Measurements from ENCODE around the gene ARAP1. TPM values are rescaled to one million over a fixed set of nuclear protein-coding genes. Genes with fewer than 3 reads are reported as not detected.

The ARAP1 gene
- total and polyA plus RNA-seq, 2 donors (not counting 3 experiments of a cell fraction or from before 2014, with no cell fraction given): 36.8 to 66.2 TPM

GRCh38 chr11:72710278-72710677 is 41.9 kb downstream of the ARAP1 start:
- intact Hi-C loops (cut with micrococcal nuclease) (no loop called here), dilution Hi-C loops (cut with MboI; ENCODE audit: extremely low pct_ligation_motif_present, low sequenced_read_pairs) (no loop called here)
- Histone ChIP-seq H2AFZ (ENCODE audit: low read depth, low read length) (no peak overlapping the region), H3K4me2 (ENCODE audit: insufficient read depth, low read length) (no peak overlapping the region), H3K4me1 (ENCODE audit: control insufficient read depth, extremely low read depth, insufficient read depth, low read length) (no peaks in the 10 kb centered on the region), H3K9me1 (replicated peaks; ENCODE audit: control insufficient read depth, extremely low read depth, insufficient read depth, low read length) (no peaks in the 10 kb centered on the region), H3K79me2 (ENCODE audit: control insufficient read depth, insufficient read depth, low read length) (no peaks in the 10 kb centered on the region), H4K20me1 (replicated peaks; ENCODE audit: control insufficient read depth, extremely low read depth, insufficient read depth, low read length) (no peaks in the 10 kb centered on the region), H3K9me3 (replicated peaks; ENCODE audit: control insufficient read depth, insufficient read depth, low read length) (no peaks in the 10 kb centered on the region), H3K27ac (ENCODE audit: insufficient read depth, low read depth, low read length) (no peak overlapping the region), H3K27me3 (ENCODE audit: control insufficient read depth in 2 of 2, insufficient read depth in 2 of 2, low read length in 2 of 2) (no peaks in the 10 kb centered on the region), H3K9ac (replicated peaks; ENCODE audit: extremely low read depth, insufficient read depth, low read length) (no peak overlapping the region), H3K4me3 (replicated peaks in 1 of 3; ENCODE audit: insufficient read depth in 1 of 3, low read depth in 1 of 3, low read length in 3 of 3) (no peak overlapping the region), H3K36me3 (ENCODE audit: control insufficient read depth in 2 of 2, extremely low read depth in 1 of 2, insufficient read depth in 2 of 2, low read length in 2 of 2) (peaks cover 0 to 45% of the 10 kb centered on the region in 2 experiments)
- BruUV-seq (replicated peaks): no TSS peak
- ChIA-PET CTCF (interaction anchor here (0.9 kb wide), 1 partner anchor 15 kb away, joined by 3 read pairs; no protein-coding TSS in a partner anchor), POLR2A (no interaction called here)
- FAIRE-seq (no peak), DNase-seq (ENCODE audit: low read depth, low spot score) (no peak)
- TF ChIP-seq EZH2 (IDR thresholded peaks at IDR 0.05; ENCODE audit: borderline replicate concordance, low read depth, low read length, severe bottlenecking) (no peak), FOS (IDR thresholded peaks at IDR 0.05; ENCODE audit: borderline replicate concordance, insufficient read depth, low read length) (no peak), POLR2A (IDR thresholded peaks at IDR 0.05; ENCODE audit: low read depth, low read length) (no peak), MYC (IDR thresholded peaks at IDR 0.05; ENCODE audit: low read depth, low read length) (no peak), MAX (IDR thresholded peaks at IDR 0.05; ENCODE audit: insufficient read depth, insufficient read length) (no peak), POLR2AphosphoS5 (IDR thresholded peaks at IDR 0.05; ENCODE audit: insufficient read depth, low read depth, low read length) (no peak), GATA2 (IDR thresholded peaks at IDR 0.05; ENCODE audit: insufficient read depth, insufficient read length, low read depth, low read length) (no peak), CTCF (IDR thresholded peaks at IDR 0.05; ENCODE audit: extremely low read depth in 1 of 2, insufficient read depth in 1 of 2, low read depth in 1 of 2, low read length in 2 of 2) (no peak)
